Measurements from ENCODE around the gene USP14.
"Not testable (repeated sequence)": the region's sequence is repeated elsewhere in the genome, so short reads cannot be mapped to it uniquely, and the experiment has no call there.

Gene USP14

DNA sequence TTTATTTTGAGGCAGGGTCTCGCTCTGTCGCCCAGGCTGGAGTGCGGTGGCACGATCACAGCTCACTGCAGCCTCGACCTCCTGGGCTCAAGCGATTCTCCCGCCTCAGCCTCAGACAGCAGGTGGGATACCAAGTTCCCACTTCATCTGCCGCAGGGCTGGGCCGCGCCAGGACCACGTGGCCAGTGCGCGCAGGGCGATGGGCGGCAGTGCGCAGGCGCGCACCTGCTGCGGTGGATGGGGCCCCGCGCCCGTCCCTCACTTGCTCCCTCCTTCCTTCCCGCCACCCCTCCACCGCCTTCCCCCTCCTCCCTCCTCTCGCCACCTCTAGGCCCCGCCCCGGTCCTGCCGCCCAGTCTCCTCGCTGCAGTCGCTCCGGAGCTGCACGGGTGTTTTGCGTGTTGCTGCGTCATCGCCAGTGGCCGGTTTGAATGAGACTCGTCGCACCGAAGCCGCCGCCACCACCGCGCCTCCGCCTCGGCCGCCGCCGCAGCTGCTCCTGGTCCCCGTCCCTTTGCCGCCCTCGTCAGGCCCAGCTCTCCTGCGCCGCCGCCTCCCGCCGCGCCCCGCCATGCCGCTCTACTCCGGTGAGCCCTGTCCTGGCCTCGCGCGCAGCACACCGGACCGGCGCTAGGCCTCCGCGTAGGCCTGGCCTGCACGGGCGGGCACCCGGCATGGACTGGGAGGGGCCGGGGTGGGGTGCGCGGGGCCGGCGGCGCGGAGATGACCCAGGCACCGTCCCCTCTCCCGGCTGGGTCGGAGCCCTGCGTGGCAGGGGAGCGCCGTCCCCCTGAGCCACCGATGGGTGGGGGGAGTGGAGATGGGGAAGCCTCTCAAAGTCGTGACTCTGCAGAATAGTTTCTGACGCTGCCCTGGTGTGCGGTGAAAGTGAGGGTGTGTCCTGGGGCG, at the start of gene USP14:
Gene USP14 (plus strand): TSS at position 430 of the 909 bp plus-strand sequence. CDS start 142 bp downstream, at position 572.
- H3K4me3 ChIP-seq (ENCODE audit: low read length): peak within 1 kb of the TSS; percentile 84
- peak; percentile 98 for DNase-seq (ENCODE audit: low read depth)
- H3K36me3 ChIP-seq (ENCODE audit: control insufficient read depth, insufficient read depth, low read length, severe bottlenecking): peaks cover 2% of the 10 kb centered on the region
- peak within 1 kb of the TSS; percentile 92 for H3K9ac ChIP-seq (ENCODE audit: low read length)
- H3K27me3 ChIP-seq (replicated peaks; ENCODE audit: control insufficient read depth, insufficient read depth, low read length): no peaks in the 10 kb centered on the region
- peaks cover 24% of the 10 kb centered on the region for H3K4me1 ChIP-seq (ENCODE audit: control insufficient read depth, insufficient read depth, low read length)
- no peaks in the 10 kb centered on the region for H3K9me3 ChIP-seq (ENCODE audit: control insufficient read depth, low read length)

DNA sequence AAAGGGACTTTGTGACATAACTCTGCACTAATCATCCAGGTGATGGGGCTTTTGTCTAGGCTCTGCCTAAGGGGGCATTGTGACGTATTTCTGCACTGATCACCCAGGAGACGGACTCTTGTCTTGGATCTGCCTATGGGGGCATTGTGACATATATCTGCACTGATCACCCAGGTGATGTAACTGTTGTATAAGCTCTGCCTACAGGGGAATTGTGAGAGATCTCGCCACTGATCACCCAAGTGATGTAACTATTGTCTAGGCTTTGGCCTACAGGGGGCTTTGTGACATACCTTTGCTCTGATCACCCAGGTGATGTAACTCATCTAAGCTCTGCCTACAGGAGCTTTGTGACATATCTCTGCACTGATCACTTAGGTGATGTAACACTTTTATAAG, 49.7 kb upstream of the USP14 start:
- H3K9ac ChIP-seq (ENCODE audit: low read length); H3K9me3 ChIP-seq (ENCODE audit: control insufficient read depth, low read length); DNase-seq (ENCODE audit: low read depth): not testable (repeated sequence)

DNA sequence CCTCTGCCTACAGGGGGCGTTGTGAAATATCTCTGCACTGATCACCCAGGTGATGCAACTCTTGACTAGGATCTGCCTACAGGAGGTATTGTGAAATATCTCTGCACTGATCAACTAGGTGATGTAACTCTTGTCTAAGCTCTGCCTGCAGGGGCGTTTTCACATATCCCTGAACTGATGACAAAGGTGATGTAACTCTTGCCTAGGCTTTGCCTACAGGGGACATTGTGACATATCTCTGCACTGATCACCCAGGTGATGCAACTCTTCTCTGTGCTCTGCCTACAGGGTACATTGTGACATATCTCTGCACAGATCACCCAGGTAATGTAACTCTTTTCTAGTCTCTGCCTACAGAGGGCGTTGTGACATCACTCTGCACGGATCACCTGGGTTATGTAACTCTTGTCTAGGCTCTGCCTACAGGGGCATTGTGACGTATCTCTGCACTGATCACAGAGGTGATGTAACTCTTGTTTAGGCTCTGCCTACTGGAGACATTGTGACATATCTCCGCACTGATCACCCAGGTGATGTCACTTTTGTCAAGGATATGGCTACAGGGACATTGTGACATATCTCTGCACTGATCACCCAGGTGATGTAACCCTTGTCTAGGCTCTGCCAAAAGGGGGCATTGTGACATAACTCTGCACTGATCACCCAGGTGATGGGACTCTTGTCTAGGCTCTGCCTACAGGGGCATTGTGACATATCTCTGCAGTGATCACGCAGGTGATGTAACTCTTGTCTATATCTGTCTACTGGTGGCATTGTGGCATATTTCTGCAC, 49.0 kb upstream of the USP14 start:
- H3K4me1 ChIP-seq (ENCODE audit: control insufficient read depth, insufficient read depth, low read length); H3K4me3 ChIP-seq (ENCODE audit: low read length); H3K27me3 ChIP-seq (replicated peaks; ENCODE audit: control insufficient read depth, insufficient read depth, low read length); H3K36me3 ChIP-seq (ENCODE audit: control insufficient read depth, insufficient read depth, low read length, severe bottlenecking); H3K9me3 ChIP-seq (ENCODE audit: control insufficient read depth, low read length); H3K9ac ChIP-seq (ENCODE audit: low read length): not testable (repeated sequence)
- peak; percentile 9 for DNase-seq (ENCODE audit: low read depth)

More for the DNA sequence above, 49.7 kb upstream of the USP14 start:
- not testable (repeated sequence) for H3K4me1 ChIP-seq (ENCODE audit: control insufficient read depth, insufficient read depth, low read length); H3K4me3 ChIP-seq (ENCODE audit: low read length); H3K36me3 ChIP-seq (ENCODE audit: control insufficient read depth, insufficient read depth, low read length, severe bottlenecking); H3K27me3 ChIP-seq (replicated peaks; ENCODE audit: control insufficient read depth, insufficient read depth, low read length)

DNA sequence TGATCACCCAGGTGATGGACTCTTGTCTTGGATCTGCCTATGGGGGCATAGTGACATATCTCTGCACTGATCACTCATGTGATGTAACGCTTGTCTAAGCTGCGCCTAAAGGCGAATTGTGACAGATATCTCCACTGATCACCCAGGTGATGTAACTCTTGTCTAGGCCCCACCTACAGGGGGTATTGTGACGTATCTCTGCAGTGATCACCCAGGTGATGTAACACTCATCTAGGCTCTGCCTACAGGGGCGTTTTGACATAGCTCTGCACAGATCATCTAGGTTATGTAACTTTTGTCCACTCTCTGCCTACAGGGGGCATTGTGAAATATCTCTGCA, 48.5 kb upstream of the USP14 start:
- H3K9me3 ChIP-seq (ENCODE audit: control insufficient read depth, low read length); DNase-seq (ENCODE audit: low read depth); H3K27me3 ChIP-seq (replicated peaks; ENCODE audit: control insufficient read depth, insufficient read depth, low read length); H3K4me3 ChIP-seq (ENCODE audit: low read length); H3K9ac ChIP-seq (ENCODE audit: low read length); H3K4me1 ChIP-seq (ENCODE audit: control insufficient read depth, insufficient read depth, low read length); H3K36me3 ChIP-seq (ENCODE audit: control insufficient read depth, insufficient read depth, low read length, severe bottlenecking): not testable (repeated sequence)

DNA sequence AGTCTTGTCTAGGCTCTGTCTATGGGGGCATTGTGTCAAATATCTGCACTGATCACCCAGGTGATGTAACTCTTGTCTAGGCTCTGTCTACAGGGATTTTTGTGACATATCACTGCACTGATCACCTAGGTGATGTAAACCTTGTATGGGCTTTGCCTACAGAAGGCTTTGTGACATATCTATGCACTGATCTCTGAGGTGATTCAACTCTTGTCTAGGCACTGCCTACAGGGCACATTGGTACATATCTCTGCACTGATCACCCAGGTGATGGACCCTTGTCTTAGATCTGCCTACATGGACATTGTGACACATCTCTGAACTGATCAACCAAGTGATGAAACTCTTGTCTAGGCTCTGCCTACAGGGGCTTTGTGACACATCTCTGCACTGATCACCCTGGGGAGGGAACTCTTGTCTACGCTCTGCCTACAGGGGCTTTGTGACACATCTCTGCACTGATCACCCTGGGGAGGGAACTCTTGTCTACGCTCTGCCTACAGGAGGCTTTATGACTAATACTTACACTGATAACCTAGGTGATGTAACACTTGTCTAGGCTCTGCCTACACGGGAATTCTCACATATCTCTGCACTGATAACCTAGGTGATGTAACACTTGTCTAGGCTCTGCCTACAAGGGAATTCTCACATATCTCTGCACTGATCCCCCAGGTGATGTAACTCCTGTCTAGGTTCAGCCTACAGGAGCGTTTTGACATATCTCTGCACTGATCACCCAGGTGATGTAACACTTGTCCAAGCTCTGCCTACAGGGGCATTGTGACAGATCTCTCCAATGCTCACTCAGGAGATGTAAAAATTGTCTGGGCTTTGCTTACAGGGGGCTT, 47.8 kb upstream of the USP14 start:
- not testable (repeated sequence) for H3K4me1 ChIP-seq (ENCODE audit: control insufficient read depth, insufficient read depth, low read length); H3K9me3 ChIP-seq (ENCODE audit: control insufficient read depth, low read length); H3K4me3 ChIP-seq (ENCODE audit: low read length); DNase-seq (ENCODE audit: low read depth); H3K27me3 ChIP-seq (replicated peaks; ENCODE audit: control insufficient read depth, insufficient read depth, low read length); H3K9ac ChIP-seq (ENCODE audit: low read length); H3K36me3 ChIP-seq (ENCODE audit: control insufficient read depth, insufficient read depth, low read length, severe bottlenecking)

DNA sequence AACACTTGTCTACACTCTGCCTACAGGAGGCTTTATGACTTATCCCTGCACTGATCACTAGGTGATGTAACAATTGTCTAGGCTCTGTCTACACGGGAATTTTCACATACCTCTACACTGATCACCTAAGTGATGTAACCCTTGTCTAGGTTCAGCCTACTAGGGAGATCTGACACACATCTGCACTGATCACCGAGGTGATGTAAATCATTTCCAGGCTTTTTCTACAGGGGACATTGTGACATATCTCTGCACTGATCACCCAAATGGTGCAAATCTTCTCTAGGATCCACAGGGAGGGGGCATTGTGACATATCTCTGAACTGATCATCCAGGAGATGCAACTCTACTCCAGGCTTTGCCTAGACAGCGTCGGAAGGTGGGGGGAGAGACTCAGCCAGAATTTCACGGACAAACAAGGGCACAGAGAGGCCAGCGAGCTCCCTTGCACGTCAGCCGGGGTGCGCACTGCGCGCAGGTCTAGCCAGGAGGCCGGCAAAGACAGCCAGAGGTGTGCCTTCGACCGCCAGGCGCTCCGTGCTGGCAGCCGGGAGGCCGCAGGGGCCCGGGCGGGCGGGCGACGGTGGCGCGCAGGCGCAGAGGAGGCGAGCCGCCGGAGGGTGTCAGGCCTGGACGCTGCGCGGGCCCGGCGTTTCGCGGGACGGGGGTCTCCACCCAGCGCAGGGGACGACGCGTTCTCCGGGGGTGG, 46.9 kb upstream of the USP14 start:
- peak; percentile 79 for DNase-seq (ENCODE audit: low read depth)
- Histone ChIP-seq H3K4me3 (ENCODE audit: low read length) (peak overlapping the region; percentile 37), H3K36me3 (ENCODE audit: control insufficient read depth, insufficient read depth, low read length, severe bottlenecking) (no peaks in the 10 kb centered on the region), H3K4me1 (ENCODE audit: control insufficient read depth, insufficient read depth, low read length) (no peaks in the 10 kb centered on the region), H3K9ac (ENCODE audit: low read length) (peak overlapping the region; percentile 46), H3K9me3 (ENCODE audit: control insufficient read depth, low read length) (no peaks in the 10 kb centered on the region), H3K27me3 (replicated peaks; ENCODE audit: control insufficient read depth, insufficient read depth, low read length) (no peaks in the 10 kb centered on the region)

DNA sequence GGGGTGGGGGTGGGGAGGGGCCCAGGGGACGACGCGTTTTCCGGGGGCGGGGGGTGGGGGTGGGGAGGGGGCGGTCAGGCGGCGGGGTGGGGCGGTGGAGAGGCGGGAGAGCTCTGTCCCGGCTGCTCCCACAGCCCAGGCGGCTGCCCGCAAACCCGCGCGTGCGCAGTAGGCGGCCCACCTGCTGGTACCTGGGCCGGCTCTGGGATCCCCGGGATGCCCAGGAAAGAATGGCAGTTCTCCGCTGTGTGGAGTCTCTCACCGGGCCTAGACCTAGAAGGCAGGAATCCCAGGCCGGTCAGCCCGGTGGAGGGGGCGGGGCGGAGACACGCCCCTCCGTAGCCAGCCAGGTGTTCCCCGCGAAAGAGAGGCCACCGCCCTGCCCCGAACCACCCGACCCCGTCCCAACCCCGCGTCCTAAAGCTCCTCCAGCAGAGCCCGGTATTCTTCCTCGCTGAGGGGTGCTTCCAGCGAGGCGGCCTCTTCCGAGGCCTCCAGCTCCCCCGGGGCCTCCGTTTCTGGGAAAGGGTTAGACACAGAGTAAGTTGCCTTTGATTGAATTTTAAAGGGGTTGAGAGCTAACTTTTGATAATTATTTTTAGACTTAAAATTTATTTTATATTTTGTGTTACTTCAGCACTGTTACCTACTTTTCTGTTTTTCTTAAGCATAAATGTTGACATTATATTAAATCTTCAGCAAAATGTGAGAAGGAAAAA, 46.2 kb upstream of the USP14 start:
- not testable (repeated sequence) for H3K27me3 ChIP-seq (replicated peaks; ENCODE audit: control insufficient read depth, insufficient read depth, low read length); H3K9ac ChIP-seq (ENCODE audit: low read length); H3K36me3 ChIP-seq (ENCODE audit: control insufficient read depth, insufficient read depth, low read length, severe bottlenecking); H3K4me1 ChIP-seq (ENCODE audit: control insufficient read depth, insufficient read depth, low read length); DNase-seq (ENCODE audit: low read depth); H3K4me3 ChIP-seq (ENCODE audit: low read length); H3K9me3 ChIP-seq (ENCODE audit: control insufficient read depth, low read length)

DNA sequence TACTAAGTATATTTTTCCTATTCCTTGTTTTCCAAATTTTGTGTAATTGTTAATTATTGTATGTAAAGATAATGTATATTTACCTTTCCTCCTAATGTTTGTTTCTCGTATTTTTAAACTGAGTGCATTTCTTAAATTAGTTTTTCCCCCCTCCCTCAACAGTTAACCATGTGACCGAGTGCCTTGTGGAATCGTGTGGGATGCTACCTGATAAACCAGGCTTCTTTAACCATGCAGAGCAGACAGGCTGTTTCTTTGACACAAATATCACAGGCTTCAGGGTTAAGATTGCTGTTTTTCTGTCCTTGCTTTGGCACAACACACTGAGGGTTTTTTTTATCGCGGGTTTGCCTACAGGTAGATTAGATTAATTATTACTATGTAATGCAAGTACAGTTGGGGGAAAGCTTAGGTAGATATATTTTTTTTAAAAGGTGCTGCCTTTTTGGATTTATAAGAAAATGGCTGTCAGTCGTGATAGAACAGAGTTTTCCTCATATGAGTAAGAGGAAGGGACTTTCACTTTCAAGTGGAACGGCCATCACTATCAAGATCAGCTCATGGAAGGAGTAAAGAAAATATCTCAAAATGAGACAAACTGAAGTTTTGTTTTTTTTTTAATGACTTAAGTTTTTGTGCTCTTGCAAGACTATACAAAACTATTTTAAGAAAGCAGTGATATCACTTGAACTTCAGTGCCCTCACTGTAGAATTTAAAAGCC, 37.7 kb upstream of the USP14 start:
- H3K9me3 ChIP-seq (ENCODE audit: control insufficient read depth, low read length); H3K4me3 ChIP-seq (ENCODE audit: low read length); H3K4me1 ChIP-seq (ENCODE audit: control insufficient read depth, insufficient read depth, low read length); H3K36me3 ChIP-seq (ENCODE audit: control insufficient read depth, insufficient read depth, low read length, severe bottlenecking); H3K9ac ChIP-seq (ENCODE audit: low read length); DNase-seq (ENCODE audit: low read depth); H3K27me3 ChIP-seq (replicated peaks; ENCODE audit: control insufficient read depth, insufficient read depth, low read length): not testable (repeated sequence)

DNA sequence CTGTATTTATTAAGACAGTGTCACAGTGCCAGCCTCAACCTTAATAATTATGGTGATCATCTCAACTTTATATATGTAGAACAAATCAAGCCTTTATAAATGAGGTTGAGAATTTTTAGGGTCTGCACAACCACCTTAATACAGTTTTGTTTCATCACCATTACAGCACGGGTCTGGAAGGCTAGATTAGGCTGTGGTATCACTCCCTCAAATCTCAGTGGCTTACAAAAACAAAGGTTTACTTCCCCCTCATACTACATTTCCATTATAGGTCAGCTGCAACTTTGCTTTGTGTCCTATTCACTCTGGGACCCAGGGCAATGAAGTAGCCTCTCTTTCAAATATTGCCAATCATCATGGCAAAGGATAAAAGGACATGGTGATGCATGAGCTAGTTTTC, 23.3 kb upstream of the USP14 start:
- H3K36me3 ChIP-seq (ENCODE audit: control insufficient read depth, insufficient read depth, low read length, severe bottlenecking): no peaks in the 10 kb centered on the region
- H3K4me1 ChIP-seq (ENCODE audit: control insufficient read depth, insufficient read depth, low read length): no peaks in the 10 kb centered on the region
- no peaks in the 10 kb centered on the region for H3K9me3 ChIP-seq (ENCODE audit: control insufficient read depth, low read length)
- no peak overlapping the region for H3K4me3 ChIP-seq (ENCODE audit: low read length)
- H3K27me3 ChIP-seq (replicated peaks; ENCODE audit: control insufficient read depth, insufficient read depth, low read length): no peaks in the 10 kb centered on the region
- H3K9ac ChIP-seq (ENCODE audit: low read length): no peak overlapping the region
- no peak for DNase-seq (ENCODE audit: low read depth)

DNA sequence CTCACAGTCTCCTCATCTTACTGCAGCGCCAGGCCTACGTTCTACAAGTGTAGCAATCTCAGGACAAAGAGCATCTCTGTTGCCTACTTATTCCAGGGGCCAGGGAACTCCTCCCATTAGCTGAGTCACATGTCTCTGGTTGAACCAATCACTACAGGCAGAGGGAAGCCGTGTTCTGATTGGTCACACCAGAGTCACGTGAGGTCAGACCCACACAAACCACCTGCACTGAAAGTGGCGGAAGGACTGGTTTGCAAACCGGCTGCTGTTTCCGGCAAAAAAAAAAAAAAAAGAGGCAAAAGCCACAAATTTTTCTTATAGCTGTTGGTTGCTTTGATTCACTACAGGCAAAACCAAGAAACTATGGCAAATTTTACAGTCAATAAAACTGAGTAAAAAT, 21.9 kb upstream of the USP14 start:
- no peaks in the 10 kb centered on the region for H3K4me1 ChIP-seq (ENCODE audit: control insufficient read depth, insufficient read depth, low read length)
- no peak overlapping the region for H3K4me3 ChIP-seq (ENCODE audit: low read length)

More for the DNA sequence above, 21.9 kb upstream of the USP14 start:
- no peaks in the 10 kb centered on the region for H3K27me3 ChIP-seq (replicated peaks; ENCODE audit: control insufficient read depth, insufficient read depth, low read length)
- no peaks in the 10 kb centered on the region for H3K9me3 ChIP-seq (ENCODE audit: control insufficient read depth, low read length)
- no peaks in the 10 kb centered on the region for H3K36me3 ChIP-seq (ENCODE audit: control insufficient read depth, insufficient read depth, low read length, severe bottlenecking)
- no peak for DNase-seq (ENCODE audit: low read depth)
- H3K9ac ChIP-seq (ENCODE audit: low read length): no peak overlapping the region

Measured in adipocyte (in vitro differentiated cells).